Nephron (organoid): ENCODE data around the gene VAV2.
A peak's percentile ranks its signal among the peaks of the same experiment; 100 is the strongest.

Experiments used
- H3K27ac Mint-ChIP-seq, 3 experiments: 2 replicates each; pipeline ENCODE4 v1.8.0; 2020; ENCODE audit warnings: mixed read lengths in 3 of 3, mild to moderate bottlenecking in 2 of 3, moderate library complexity in 1 of 3
- H3K27me3 Mint-ChIP-seq: 2 replicates; pipeline ENCODE4 v1.8.0; 2021; ENCODE audit warnings: low read depth, mild to moderate bottlenecking, moderate library complexity, mixed read lengths
- H3K36me3 Mint-ChIP-seq: 2 replicates; pipeline ENCODE4 v1.8.0; 2020; ENCODE audit warnings: low read depth, mixed read lengths
- H3K4me1 Mint-ChIP-seq: 2 replicates; pipeline ENCODE4 v1.8.0; 2020; ENCODE audit warnings: mixed read lengths
- H3K4me3 Mint-ChIP-seq, 3 experiments: 2 replicates each; pipeline ENCODE4 v1.8.0; 2020; ENCODE audit warnings: mild to moderate bottlenecking in 3 of 3, mixed read lengths in 3 of 3, moderate library complexity in 2 of 3
- H3K9me3 Mint-ChIP-seq: 2 replicates; pipeline ENCODE4 v1.8.0; 2020; ENCODE audit warnings: mixed read lengths
- CTCF ChIP-seq, 3 experiments: fragments of 200-600 bp; sonication (generic); IDR thresholded peaks; one replicate each; pipeline ENCODE4 v1.5.0; 2021; ENCODE audit warnings: antibody characterized with exemption in 3 of 3; ENCODE audit not compliant: unreplicated experiment in 3 of 3

The VAV2 gene

GRCh38 chr9:133717113-133718031 is 274.8 kb downstream of the VAV2 start:
- peaks cover 7% of the 10 kb centered on the region for H3K36me3 Mint-ChIP-seq
- peaks cover 20% of the 10 kb centered on the region for H3K27me3 Mint-ChIP-seq
- H3K9me3 Mint-ChIP-seq, result peaks cover 3% of the 10 kb centered on the region

GRCh38 chr9:133716564-133717112 is 275.5 kb downstream of the VAV2 start:
- H3K27ac Mint-ChIP-seq, result no peak overlapping the region
- H3K36me3 Mint-ChIP-seq, result peaks cover 7% of the 10 kb centered on the region
- peaks cover 19% of the 10 kb centered on the region for H3K4me1 Mint-ChIP-seq
- peaks cover 22% of the 10 kb centered on the region for H3K27me3 Mint-ChIP-seq
- peaks cover 3% of the 10 kb centered on the region for H3K9me3 Mint-ChIP-seq
- H3K4me3 Mint-ChIP-seq, result no peak overlapping the region
- TF ChIP-seq CTCF (IDR thresholded peaks at IDR 0.05; ENCODE audit: unreplicated experiment in 3 of 3), result no peak

More at GRCh38 chr9:133717113-133718031, 274.8 kb downstream of the VAV2 start:
- no peak for TF ChIP-seq CTCF (IDR thresholded peaks at IDR 0.05; ENCODE audit: unreplicated experiment in 3 of 3)
- Mint-ChIP-seq H3K4me1 (peaks cover 19% of the 10 kb centered on the region), H3K4me3 (no peak overlapping the region), H3K27ac (no peak overlapping the region)

GRCh38 chr9:133715866-133716563 is 276.1 kb downstream of the VAV2 start:
- Mint-ChIP-seq H3K36me3 (peaks cover 7% of the 10 kb centered on the region), H3K4me3 (no peak overlapping the region), H3K27ac (peak overlapping the region; percentile 57 to 74 (median 70)), H3K27me3 (peaks cover 19% of the 10 kb centered on the region), H3K9me3 (peaks cover 3% of the 10 kb centered on the region), H3K4me1 (peaks cover 19% of the 10 kb centered on the region)
- peak; percentile 48 to 56 (median 49) for TF ChIP-seq CTCF (IDR thresholded peaks at IDR 0.05; ENCODE audit: unreplicated experiment in 3 of 3)

GRCh38 chr9:133715295-133715865 is 276.7 kb downstream of the VAV2 start:
- Mint-ChIP-seq H3K4me1 (peaks cover 23% of the 10 kb centered on the region), H3K27ac (peak overlapping the region; percentile 66 to 74 (median 70)), H3K4me3 (peak overlapping the region in 1 of 3 experiments; percentile 46), H3K27me3 (peaks cover 19% of the 10 kb centered on the region), H3K9me3 (no peaks in the 10 kb centered on the region), H3K36me3 (peaks cover 2% of the 10 kb centered on the region)
- no peak for TF ChIP-seq CTCF (IDR thresholded peaks at IDR 0.05; ENCODE audit: unreplicated experiment in 3 of 3)

- H3K27ac Mint-ChIP-seq, result peak overlapping the region; percentile 65 to 74 (median 66)
- peaks cover 22% of the 10 kb centered on the region for H3K27me3 Mint-ChIP-seq
- TF ChIP-seq CTCF (IDR thresholded peaks at IDR 0.05; ENCODE audit: unreplicated experiment in 3 of 3), result no peak
- H3K4me3 Mint-ChIP-seq, result peak overlapping the region in 1 of 3 experiments; percentile 46
- H3K36me3 Mint-ChIP-seq, result no peaks in the 10 kb centered on the region
- no peaks in the 10 kb centered on the region for H3K9me3 Mint-ChIP-seq
- H3K4me1 Mint-ChIP-seq, result peaks cover 25% of the 10 kb centered on the region
Measured at GRCh38 chr9:133714606-133715294, 277.4 kb downstream of the VAV2 start.
